HG02642 (cell line): Measurements from ENCODE around the gene STK24.

Experiments used
- ATAC-seq: cut with Tn5 transposase; IDR thresholded peaks from one replicate; pipeline ENCODE4 v1.9.1; 2021; ENCODE audit warnings: mild to moderate bottlenecking; ENCODE audit not compliant: unreplicated experiment, poor library complexity

Gene STK24

DNA sequence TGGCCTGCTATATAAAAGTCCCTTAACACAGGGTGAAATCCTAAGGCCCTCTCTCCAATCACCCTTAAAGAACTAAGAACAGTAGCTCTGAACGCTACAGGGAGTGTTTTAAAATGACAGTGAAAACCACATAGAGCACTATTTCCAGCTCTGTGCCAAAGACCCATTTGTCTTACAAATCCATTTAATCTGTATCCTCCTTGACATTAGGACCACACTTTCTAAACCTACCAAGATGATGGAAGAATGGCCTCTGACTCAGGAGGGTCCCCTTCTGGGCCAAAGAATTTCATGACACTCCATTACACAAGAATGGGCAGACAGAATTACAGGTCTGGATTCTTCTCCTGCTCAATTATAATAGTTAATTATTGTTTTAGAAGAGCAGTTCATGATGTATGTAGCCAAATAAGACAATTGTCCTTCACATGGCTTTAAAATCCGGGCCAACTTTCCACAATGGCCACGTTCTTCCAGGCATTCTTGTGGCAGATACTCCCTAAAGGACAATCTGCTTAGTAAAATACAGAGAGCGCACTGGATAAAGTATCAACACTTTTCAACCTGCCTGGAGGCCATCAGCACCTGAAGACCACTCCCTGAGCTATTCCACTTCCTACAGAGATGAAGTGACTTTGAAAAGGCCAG lies 61.0 kb downstream of the STK24 start:
- ATAC-seq = peak; percentile 26

DNA sequence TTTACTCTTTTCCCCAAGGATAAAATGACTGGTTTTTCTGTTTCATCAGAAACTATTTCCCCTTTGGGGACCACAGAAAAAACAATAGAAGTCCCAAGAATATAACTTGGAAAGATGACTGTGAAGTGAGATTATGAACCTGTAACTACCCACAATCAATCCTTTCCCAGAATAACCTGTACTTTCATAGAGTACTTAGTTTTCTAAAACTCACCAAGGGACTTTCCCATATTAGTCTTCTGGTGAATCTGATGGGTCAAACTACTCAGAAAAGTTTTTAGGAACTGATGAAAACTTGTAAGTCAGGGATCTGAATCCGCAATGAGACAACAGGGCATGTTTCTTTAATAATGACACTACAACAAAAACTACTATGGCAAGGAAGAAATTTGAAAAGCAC lies 62.6 kb downstream of the STK24 start:
- no peak for ATAC-seq

DNA sequence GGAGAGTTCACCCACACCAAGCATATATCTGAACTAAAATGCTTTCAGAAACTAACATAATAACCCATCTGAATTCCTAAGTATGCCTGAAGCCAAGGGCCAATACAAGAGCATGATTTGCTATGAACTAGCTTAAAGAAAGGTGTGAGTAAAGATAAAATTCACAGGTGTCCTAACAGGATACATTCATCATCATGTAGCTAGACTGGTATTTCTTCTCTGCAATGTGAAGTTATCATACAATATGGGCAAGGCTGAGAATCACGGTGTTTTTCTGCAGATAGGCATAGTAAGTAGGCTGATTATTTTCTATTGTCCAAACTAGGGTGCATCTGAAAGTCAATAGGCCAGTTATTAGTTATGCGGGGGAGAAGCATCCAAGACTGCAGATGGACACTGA lies 63.1 kb downstream of the STK24 start:
- ATAC-seq = no peak

DNA sequence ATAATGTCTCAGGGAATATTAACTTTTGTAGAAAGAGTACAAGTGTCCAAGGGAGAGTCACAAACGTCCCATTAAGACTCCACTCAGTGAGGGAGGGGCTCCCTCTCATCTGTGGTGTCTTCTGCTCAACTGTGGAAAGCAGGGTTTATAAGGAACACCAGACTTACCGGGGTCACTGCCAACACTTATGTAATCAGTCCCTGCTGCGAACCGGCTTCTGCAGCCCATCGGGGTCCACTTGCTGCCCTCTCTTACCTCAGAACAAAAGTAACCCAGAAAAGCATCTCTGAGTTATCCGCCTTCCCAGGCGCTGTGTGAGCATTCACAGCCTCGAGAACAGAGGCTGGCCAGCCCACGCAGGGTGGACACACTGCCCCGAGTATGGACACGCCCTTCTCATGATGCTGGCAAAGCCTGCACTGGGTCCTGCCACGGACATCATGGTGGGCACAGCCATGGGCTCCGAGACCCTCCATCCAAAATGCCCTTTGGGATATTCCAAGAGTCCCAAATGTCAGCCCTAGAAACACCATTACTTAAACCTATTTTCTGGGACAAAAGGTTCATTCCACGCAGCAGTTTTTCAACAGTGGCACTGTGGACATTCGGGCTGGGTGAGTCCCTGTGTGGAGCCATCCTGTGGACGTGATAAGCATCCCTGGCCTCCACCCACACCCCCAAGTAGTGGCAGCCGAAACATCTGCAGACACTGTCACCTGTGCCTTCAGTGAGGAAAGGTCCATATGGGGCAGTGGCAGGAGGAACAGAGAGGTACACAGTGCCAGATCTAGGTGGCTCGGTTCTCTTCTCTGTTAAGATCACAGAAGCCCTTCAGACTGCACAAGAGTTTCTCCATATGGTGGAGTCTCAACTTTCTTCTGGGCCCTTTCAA lies 63.9 kb downstream of the STK24 start:
- no peak for ATAC-seq

DNA sequence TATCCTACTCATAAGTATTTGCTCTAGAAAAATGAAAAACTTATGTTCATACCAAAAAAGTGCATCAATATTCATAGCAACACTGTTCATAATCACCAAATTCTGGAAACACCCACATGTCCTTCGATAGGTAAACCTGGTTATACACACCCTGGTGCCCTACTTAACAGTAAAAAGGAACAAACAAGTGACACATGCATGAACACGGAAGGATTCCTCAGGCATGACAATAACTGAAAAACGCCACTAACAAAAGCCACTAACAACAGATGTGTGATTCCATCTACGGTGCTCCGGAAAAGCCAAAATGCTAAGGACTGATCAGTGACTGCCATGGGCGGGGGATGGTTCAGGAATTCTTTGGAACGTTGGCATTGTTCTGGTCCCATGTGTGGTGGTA lies 65.5 kb downstream of the STK24 start:
- ATAC-seq = no peak

DNA sequence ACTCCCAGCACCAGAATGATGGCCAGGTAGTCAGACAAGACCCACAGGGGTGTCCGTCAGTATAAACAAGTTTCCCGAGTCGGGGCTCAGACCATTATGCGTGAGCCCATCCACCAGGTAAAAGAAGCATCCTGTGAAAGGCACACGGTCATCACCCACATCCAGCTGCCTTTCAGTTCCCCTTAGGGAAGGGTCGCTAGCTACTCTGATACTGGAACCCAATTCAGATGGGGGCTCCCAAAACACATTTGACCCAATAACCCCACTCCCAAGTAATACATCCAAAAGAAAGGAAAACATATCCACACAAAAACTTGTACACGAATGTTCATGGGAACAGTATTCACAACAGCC lies 66.8 kb downstream of the STK24 start:
- ATAC-seq = no peak

DNA sequence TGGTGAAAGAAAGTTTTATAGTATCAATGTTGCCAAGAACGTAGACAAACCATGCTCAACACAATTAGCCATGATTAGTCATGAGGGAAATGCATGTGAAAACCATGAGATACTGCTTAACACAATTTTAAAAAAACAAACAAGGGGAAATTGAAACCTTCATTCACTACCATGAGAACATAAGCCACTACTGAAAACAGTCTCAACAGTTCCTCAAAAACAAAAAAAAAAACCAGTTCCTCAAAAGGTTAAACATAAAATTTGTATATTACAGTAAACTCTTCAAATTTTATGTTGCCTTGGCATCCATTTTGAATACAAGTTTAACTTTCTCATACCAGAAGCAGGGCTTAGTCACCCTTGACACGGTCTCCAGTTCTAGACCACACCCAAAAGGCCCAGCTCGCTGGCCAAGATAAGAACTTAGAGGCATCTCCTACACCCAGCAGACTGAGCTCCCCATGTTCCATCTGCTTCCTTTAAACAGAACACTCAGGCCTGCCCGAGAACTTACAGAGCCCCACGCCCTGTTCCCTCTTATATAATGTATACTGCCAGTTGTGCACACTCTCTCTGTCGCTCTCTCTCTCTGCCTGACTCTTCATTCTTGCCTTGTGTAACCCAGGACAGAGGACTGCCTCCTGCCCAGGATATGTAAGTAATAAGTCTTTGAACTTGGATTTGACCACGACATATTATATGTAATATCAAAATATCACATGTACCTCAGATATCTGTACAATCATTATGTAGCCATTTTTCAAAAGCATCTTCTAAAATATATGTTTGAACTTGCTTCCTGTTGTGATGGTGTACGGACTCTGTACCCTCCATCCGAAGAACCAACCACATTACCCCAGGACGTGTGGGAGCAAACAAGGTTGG lies 67.4 kb downstream of the STK24 start:
- peak; percentile 52 for ATAC-seq

DNA sequence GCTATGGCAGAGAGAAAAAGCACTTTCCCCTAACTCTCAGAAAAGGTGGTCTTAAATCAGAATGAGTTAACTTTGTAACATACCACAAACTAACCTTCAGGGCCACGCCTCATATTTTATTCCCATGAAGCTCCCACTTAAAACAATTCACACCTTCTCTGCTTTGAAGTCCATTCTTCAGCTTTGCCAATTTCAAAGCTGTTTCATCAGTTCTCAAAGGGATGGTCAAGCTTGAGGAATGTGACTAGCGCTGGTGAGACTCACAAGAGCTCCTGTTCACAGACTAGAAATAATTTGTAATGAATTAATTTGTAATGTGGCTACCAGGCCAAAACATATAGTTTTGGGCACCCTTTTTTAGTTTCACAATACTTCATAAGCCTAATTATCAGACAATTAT lies 68.2 kb downstream of the STK24 start:
- no peak for ATAC-seq

DNA sequence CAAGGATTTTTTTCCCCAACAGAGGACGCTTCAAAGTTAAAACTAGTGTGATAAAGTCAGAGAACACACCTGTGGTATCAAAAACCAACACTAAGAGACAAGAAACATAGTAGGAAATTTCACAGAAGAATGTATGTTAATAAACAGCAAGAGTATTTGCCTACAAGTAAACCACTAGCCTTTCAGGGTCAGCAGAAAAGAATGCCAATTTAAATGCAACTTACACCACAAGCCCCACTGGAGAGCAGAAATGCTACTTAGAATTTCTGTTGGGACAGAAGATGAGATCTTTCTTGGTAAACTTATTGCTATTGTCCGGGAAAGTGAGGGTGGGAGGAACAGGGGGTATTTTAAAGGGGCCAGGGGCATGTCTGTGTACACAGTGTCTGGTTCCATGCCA lies 68.6 kb downstream of the STK24 start:
- ATAC-seq = no peak

DNA sequence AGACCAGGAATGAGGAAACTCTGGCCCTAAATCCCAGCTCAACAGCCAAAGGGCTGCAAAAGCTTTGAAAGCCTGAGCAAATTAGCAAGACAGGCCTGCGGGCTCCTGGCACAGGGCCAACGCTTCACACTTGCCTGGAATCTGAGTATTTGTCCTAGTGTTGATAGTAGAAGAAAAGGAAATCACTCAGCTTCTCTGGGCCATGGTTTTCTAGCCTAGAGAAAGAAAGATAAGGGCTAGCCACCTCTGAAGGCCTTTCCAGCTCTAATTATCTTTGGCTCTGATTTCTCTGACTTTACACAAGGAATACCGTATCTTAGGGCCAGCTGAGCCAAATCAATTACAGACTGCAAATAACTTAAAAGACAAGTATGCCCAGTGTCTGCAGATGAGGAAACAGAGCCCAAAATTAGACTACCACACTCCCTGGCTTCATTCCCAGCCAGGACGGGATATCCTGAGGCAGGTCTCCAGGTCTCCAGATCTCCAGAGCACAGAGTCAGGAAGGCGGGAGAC lies 69.6 kb downstream of the STK24 start:
- ATAC-seq = no peak

DNA sequence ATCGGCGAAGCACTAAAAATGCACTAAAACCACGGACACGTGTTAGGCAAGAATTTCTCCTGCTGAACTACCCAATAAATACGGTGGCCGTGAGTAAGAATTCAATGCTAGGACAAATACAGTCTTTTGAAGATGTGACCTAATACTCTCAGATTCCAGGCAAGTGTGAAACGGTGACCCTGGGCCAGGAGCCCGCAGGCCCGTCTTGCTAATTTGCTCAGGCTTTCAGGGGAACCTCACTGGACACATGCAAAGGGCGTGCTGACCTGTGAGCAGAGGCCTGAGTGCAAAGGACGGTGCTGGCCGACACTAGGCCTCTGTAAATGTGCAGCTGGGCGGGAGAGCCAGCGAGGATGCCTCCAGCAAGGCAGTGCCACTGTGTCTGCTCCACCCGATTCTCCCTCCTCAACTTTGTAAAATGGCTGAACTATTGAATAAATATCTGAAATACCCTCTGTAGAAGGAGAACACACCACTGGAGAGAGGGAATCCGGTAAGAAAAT lies 70.1 kb downstream of the STK24 start:
- ATAC-seq = no peak

DNA sequence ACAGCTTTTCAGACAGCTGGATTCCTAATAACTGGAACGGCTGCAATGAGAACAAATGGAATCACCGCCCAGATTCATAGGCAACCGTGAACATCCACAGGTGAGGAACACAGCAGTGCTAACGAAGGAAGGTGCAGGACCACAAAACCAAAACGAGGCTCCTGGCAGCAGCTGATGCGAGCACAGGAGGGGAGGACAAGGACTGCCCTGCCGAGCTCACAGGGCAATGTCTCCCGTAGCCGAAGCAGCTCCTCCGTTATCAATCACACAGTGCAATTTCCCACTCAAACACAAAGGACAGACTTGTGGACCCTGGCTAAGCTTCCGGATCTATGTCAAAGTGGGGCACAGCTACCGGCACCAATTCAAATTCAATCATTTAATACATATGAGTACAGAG lies 70.6 kb downstream of the STK24 start:
- no peak for ATAC-seq

DNA sequence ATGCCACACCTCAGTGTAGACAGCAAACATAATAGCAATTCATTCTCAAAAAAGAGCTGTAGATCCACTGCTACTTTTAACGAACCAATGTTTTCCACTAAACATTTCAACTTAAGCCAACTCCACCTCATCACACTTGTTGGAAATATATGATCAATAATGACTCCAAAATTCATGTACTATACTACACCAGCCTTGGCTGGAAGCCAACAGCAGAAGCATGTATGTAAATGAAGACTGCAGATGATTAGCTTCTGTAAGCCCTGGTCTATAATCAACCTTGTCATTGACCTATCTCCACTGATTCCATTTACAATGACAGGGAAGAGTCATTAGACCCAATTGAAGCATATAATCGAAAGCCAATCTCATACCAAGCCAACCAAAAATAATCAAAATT lies 71.7 kb downstream of the STK24 start:
- no peak for ATAC-seq

DNA sequence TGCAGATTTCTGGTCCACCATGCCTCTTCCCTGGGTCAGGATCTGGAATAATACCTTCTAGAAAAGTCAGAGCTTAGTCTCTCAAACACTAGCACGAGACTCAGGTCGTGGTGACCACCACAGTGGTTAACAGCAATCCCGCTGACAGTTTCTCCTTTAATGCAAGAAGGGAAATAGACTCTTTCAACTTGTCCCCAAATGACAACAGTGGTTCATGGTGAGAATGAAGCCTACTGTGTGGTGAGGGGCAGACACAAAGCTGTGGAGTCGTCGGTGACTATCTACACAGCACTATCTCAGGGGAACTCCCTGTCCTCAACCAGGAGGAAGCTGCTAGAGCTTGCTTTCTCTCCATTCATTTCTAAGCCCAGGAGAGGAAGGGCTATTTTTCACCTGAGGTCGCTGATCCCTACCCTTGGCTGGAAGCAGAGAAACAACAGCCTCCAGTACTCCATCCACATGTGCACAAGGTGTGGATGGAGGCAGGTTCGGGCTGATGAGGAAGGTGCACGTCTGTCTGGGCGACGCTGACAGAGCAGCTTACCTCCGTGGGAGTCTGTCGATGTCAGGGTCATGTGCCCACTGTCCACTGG lies 72.4 kb downstream of the STK24 start:
- peak; percentile 41 for ATAC-seq

DNA sequence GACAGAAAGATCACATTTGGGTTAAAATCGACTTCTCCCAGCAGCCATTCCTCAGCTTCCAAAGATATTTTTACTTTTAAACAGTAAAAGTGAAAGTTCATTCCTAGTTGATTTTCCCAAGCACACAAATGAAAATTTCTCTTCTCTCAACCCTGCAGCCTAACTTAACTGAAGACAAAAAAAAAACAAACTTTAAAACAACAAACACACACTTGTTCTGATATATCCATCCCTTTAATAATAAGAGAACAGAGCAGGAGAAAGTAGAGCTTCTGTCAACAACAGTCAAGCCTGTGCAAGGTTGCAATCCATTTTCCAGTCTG lies 72.9 kb downstream of the STK24 start:
- ATAC-seq = no peak

DNA sequence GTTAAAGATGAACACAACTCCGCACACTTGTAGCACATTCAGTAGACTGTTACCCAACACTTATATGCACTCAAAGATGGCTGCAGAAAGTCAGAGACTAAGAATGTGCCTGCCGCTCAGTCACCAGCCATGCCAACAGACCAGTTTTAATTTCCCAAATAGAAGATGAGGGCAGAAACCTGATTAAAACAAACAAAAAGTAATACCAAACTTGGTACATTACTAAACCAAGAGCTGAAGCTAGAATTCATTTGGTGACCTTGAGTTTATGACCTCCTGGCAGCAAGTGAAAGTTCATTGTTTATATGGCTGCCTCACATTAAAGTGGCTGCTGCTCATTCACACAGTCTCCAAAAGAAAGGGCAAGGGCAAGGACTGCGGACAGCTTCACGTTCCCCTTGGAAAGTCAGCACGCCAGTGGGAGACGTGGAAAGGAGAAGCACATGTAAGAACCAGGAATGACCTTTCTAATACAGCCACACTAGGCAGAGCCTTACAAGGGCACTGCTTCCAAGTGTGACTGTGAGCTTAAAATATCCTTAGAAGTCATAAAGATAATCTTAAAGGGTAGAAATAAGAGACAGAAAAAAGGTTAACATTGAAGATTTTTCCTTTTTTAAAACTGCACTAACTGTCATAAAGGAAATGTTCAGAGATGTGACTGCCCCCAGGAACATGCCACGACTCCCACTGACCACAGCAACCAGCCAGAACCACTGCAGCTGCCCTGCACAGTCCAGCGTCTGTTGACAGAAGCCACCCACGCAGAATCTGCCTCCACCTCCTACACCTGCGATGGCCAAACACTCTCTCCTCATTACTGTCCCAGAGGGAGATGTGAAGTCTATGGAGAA lies 73.5 kb downstream of the STK24 start:
- no peak for ATAC-seq

DNA sequence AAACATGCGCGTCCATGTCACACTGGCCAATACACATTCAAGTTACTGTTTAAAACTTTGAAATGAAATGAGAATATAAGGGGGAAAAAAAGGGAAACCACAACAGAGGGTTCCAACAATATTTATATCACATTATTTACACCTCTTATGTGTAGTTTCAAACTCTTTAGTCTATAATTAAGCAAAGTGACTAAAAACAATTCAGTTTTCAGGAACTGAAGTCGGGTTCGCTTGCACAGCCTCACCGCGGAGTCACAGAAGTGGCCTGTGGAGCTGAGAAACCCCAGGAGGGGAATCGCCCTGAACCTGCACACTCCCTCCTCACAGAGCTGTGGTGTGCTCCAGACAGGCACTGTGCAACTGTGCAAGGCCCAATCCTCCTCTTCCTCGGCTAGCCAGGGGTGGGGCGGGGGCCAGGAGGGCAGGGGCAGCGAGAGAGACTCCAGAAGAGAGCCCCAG lies 75.9 kb downstream of the STK24 start:
- peak; percentile 85 for ATAC-seq

DNA sequence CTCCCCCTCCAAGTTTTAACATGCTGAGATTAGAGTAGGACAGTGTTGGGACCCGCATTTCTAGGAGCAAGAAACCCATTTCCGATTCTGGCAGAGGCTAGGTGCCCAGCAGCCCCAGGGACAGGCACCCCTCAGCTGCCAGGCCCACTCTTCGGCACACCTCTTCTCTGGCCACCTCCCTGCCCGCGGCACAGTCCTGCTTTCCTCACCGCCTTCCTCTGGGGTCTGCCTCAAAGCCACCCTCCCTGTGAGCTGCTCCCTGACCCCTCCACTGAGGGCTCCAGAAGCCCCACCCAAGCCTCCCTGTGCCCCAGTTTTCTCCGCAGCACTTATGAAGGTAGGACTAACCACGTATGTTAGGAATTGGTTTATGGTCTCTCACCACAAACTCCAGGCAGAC lies 79.9 kb downstream of the STK24 start:
- no peak for ATAC-seq

DNA sequence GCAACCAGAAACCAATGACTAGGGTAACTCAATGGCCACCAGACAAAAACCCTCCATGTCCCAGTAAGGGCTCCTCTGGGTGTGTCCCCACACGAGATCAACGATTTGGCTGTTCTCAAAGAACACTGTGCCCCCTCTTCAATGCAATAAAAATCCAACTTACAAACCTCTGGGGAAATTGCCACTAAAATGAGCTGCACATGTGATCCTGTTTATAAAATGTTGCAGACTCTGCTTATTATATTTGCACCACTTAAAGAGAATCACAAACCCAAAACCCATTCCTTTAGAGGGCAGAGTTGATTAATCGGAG lies 80.5 kb downstream of the STK24 start:
- ATAC-seq = no peak
